Measurements from ENCODE around the gene ASCC1.
"Not testable (repeated sequence)": the region's sequence is repeated elsewhere in the genome, so short reads cannot be mapped to it uniquely, and the experiment has no call there.

DNA sequence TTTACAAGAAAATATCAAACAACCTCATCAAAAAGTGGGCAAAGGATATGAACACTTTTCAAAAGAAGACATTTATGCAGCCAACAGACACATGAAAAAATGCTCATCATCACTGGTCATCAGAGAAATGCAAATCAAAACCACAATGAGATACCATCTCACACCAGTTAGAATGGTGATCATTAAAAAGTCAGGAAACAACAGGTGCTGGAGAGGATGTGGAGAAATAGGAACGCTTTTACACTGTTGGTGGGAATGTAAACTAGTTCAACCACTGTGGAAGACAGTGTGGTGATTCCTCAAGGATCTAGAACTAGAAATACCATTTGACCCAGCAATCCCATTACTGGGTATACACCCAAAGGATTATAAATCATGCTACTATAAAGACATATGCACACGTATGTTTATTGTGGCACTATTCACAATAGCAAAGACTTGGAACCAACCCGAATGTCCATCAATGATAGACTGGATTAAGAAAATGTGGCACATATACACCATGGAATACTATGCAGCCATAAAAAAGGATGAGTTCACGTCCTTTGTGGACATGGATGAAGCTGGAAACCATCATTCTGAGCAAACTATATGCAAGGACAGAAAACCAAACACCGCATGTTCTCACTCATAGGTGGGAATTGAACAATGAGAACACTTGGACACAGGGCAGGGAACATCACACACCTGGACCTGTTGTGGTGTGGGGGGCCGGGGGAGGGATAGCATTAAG lies 65.2 kb downstream of the ASCC1 start:
- TF ChIP-seq, protein P1, sequence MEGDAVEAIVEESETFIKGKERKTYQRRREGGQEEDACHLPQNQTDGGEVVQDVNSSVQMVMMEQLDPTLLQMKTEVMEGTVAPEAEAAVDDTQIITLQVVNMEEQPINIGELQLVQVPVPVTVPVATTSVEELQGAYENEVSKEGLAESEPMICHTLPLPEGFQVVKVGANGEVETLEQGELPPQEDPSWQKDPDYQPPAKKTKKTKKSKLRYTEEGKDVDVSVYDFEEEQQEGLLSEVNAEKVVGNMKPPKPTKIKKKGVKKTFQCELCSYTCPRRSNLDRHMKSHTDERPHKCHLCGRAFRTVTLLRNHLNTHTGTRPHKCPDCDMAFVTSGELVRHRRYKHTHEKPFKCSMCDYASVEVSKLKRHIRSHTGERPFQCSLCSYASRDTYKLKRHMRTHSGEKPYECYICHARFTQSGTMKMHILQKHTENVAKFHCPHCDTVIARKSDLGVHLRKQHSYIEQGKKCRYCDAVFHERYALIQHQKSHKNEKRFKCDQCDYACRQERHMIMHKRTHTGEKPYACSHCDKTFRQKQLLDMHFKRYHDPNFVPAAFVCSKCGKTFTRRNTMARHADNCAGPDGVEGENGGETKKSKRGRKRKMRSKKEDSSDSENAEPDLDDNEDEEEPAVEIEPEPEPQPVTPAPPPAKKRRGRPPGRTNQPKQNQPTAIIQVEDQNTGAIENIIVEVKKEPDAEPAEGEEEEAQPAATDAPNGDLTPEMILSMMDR (optimal IDR thresholded peaks at IDR 0.05 in 1 of 3, IDR thresholded peaks at IDR 0.05 in 1 of 3, conservative IDR thresholded peaks at IDR 0.05 in 1 of 3; ENCODE audit: extremely low read depth in 1 of 3, insufficient read depth in 2 of 3, low read length in 3 of 3): not testable (repeated sequence)
- TF ChIP-seq EZH2 (IDR thresholded peaks at IDR 0.05; ENCODE audit: low read length): not testable (repeated sequence)

All from keratinocyte (primary cell).